ENCODE data around the gene SEPTIN2.
"Not testable (repeated sequence)": the region's sequence is repeated elsewhere in the genome, so short reads cannot be mapped to it uniquely, and the experiment has no call there.

SEPTIN2 gene

DNA sequence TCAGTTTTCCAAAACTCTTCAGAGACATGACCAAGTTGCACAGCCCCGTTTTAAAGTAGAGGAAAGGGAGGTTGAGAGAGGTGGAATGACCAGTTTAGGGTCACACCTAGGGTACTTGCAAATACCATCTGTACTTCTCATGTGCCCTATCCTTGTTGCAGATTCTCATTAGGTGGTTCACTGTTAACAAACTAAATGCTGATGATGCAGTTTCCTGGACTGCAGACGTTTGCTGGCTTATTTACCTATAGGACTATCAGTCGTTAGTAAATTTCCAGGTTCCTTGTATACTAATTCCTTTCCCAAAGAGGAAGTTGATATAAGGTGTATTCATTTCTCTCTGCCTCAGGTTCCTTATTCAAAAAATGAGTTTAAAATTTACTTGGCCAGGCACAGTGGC is 41.8 kb downstream of the SEPTIN2 start:
- Histone ChIP-seq H3K9me3 (ENCODE audit: control insufficient read depth in 1 of 2, low read length in 2 of 2) (no peaks in the 10 kb centered on the region), H3K4me1 (ENCODE audit: control insufficient read depth in 1 of 2, insufficient read depth in 2 of 2, low read length in 2 of 2) (peaks cover 35 to 43% of the 10 kb centered on the region in 2 donors), H3K27me3 (ENCODE audit: control insufficient read depth in 1 of 2, insufficient read depth in 2 of 2, low read length in 2 of 2) (no peaks in the 10 kb centered on the region), H3K4me3 (ENCODE audit: low read depth in 1 of 2, low read length in 2 of 2) (peak overlapping the region; percentile 75 to 76), H3K36me3 (ENCODE audit: control insufficient read depth in 1 of 2, insufficient read depth in 2 of 2, low read length in 2 of 2) (peaks cover 0 to 11% of the 10 kb centered on the region in 2 donors), H3K27ac (ENCODE audit: low read depth, low read length) (no peak overlapping the region), H3K9ac (ENCODE audit: low read depth in 1 of 2, low read length in 2 of 2) (peak overlapping the region; percentile 84 to 87)

DNA sequence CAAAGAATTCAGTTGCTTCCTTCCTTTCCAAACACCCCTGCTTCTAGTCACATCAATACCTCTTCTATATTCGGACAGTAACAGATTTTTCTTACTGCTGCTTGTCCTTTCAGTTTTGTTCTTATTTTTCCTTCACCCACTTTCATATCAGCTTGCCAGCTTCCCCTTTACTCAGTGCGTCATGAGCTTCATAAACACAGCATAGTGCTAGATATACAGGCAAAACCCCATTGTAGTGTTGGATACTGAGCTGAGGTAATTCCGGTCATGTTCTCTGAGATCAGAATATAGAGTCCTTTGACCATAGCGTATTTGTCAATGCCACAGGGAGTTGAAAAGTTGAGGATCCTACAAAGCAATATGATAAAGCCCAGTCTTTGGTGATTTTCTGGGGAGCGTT is 42.7 kb downstream of the SEPTIN2 start:
- H3K9ac ChIP-seq (ENCODE audit: low read depth in 1 of 2, low read length in 2 of 2), result peak overlapping the region; percentile 0 to 41
- peak overlapping the region; percentile 12 for H3K27ac ChIP-seq (ENCODE audit: low read depth, low read length)
- H3K27me3 ChIP-seq (ENCODE audit: control insufficient read depth in 1 of 2, insufficient read depth in 2 of 2, low read length in 2 of 2), result no peaks in the 10 kb centered on the region
- H3K36me3 ChIP-seq (ENCODE audit: control insufficient read depth in 1 of 2, insufficient read depth in 2 of 2, low read length in 2 of 2), result peaks cover 0 to 2% of the 10 kb centered on the region in 2 donors
- peak overlapping the region in 1 of 2 donors; percentile 38 for H3K4me3 ChIP-seq (ENCODE audit: low read depth in 1 of 2, low read length in 2 of 2)
- peaks cover 41 to 52% of the 10 kb centered on the region in 2 donors for H3K4me1 ChIP-seq (ENCODE audit: control insufficient read depth in 1 of 2, insufficient read depth in 2 of 2, low read length in 2 of 2)
- H3K9me3 ChIP-seq (ENCODE audit: control insufficient read depth in 1 of 2, low read length in 2 of 2), result no peaks in the 10 kb centered on the region

DNA sequence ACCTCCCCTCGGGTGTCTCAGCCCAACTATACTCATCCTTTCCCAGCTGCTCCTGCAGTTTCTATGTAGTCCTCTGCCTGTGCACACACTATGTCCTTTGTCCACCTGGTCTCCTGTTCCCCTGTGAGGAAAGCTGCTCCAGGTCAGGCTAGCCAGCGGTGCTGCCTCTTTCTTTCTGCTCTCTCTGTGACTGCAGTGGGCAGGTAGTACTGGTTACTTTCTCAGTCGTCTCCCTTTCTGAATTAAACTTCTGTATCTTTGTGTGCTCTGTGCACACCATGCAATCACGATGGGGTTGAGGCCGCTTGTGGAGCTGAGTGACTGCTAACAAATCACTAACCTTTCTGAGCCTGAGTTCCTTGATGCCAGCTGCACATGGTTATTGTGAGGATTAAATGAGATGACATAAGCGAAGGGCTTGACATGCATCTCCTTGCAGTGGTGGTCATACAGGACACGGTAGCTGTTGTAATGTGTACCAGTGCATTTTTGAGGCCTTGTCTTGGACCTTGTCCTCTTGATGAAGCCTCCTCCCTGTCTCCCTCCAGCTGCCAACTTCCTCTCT is 43.8 kb downstream of the SEPTIN2 start:
- H3K27me3 ChIP-seq (ENCODE audit: control insufficient read depth in 1 of 2, insufficient read depth in 2 of 2, low read length in 2 of 2), result no peaks in the 10 kb centered on the region
- H3K27ac ChIP-seq (ENCODE audit: low read depth, low read length), result no peak overlapping the region
- peak overlapping the region; percentile 30 to 38 for H3K4me3 ChIP-seq (ENCODE audit: low read depth in 1 of 2, low read length in 2 of 2)
- no peaks in the 10 kb centered on the region for H3K9me3 ChIP-seq (ENCODE audit: control insufficient read depth in 1 of 2, low read length in 2 of 2)
- H3K4me1 ChIP-seq (ENCODE audit: control insufficient read depth in 1 of 2, insufficient read depth in 2 of 2, low read length in 2 of 2), result peaks cover 44 to 52% of the 10 kb centered on the region in 2 donors
- H3K9ac ChIP-seq (ENCODE audit: low read depth in 1 of 2, low read length in 2 of 2), result peak overlapping the region; percentile 26 to 40
- no peaks in the 10 kb centered on the region for H3K36me3 ChIP-seq (ENCODE audit: control insufficient read depth in 1 of 2, insufficient read depth in 2 of 2, low read length in 2 of 2)

DNA sequence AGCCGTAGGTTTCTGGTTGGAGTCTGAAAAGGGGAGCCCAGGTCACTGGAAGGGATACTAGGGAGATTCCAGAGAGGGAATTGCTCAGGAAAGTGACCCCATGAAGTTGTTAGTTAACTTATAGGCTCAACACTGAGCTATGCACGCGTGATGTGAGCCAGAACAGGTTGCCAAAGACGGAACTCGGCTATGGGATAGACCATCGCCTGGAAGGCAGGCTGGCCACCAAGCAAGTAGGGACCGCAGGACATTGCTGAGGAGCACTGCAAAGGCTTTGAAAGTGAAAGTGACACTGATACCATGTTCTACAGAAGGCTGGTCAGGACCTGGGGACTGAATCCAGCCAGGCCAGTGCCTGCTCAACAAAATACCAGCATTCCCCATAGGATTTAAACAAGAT is 47.7 kb downstream of the SEPTIN2 start:
- peak overlapping the region; percentile 10 to 43 for H3K4me3 ChIP-seq (ENCODE audit: low read depth in 1 of 2, low read length in 2 of 2)
- peaks cover 40 to 63% of the 10 kb centered on the region in 2 donors for H3K4me1 ChIP-seq (ENCODE audit: control insufficient read depth in 1 of 2, insufficient read depth in 2 of 2, low read length in 2 of 2)
- H3K36me3 ChIP-seq (ENCODE audit: control insufficient read depth in 1 of 2, insufficient read depth in 2 of 2, low read length in 2 of 2), result no peaks in the 10 kb centered on the region
- H3K27ac ChIP-seq (ENCODE audit: low read depth, low read length), result peak overlapping the region; percentile 34
- no peaks in the 10 kb centered on the region for H3K9me3 ChIP-seq (ENCODE audit: control insufficient read depth in 1 of 2, low read length in 2 of 2)
- H3K9ac ChIP-seq (ENCODE audit: low read depth in 1 of 2, low read length in 2 of 2), result peak overlapping the region; percentile 1 to 12
- no peaks in the 10 kb centered on the region for H3K27me3 ChIP-seq (ENCODE audit: control insufficient read depth in 1 of 2, insufficient read depth in 2 of 2, low read length in 2 of 2)

DNA sequence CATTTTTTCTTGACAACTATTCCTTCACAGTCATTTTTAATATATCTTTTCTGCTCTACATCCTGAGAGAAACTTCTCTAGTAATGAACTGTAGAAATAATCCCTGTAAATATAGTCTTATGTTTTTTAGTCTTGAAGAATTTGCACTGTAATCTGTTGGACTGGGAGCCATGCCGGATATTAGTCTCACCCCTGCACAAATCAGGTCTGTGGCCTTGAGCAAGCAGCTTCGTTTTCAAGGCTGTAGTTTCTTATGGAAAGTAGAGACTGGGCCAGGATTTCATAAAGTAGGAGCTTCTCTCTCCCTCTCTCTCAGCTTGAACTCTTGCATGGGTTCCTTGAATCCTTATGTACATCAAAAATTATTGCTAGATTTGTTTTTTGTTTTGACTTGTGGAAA is 49.1 kb downstream of the SEPTIN2 start:
- Histone ChIP-seq H3K9me3 (ENCODE audit: control insufficient read depth in 1 of 2, low read length in 2 of 2) (no peaks in the 10 kb centered on the region), H3K27ac (ENCODE audit: low read depth, low read length) (no peak overlapping the region), H3K4me1 (ENCODE audit: control insufficient read depth in 1 of 2, insufficient read depth in 2 of 2, low read length in 2 of 2) (peaks cover 36 to 58% of the 10 kb centered on the region in 2 donors), H3K36me3 (ENCODE audit: control insufficient read depth in 1 of 2, insufficient read depth in 2 of 2, low read length in 2 of 2) (no peaks in the 10 kb centered on the region), H3K9ac (ENCODE audit: low read depth in 1 of 2, low read length in 2 of 2) (no peak overlapping the region), H3K27me3 (ENCODE audit: control insufficient read depth in 1 of 2, insufficient read depth in 2 of 2, low read length in 2 of 2) (no peaks in the 10 kb centered on the region), H3K4me3 (ENCODE audit: low read depth in 1 of 2, low read length in 2 of 2) (no peak overlapping the region)

DNA sequence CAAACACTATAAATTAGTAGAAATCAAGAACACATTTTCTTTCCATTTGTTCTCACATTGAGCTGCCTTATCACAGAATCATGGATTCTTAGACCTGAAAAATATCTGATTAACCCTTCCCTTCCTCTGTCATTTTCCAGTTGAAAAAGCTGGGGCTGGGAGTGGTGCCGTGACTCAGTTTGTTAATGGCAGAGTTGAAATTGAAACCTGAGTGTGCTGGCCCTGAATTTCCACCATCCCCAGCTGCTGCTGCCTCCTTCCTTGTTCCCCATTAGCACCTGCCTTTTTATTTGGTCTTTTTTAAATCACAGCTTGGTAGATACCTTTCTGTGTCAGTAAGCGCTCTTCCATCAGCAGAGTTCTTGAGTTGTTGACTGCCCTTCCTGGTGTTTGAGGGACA is 51.0 kb downstream of the SEPTIN2 start:
- Histone ChIP-seq H3K9me3 (ENCODE audit: control insufficient read depth in 1 of 2, low read length in 2 of 2) (no peaks in the 10 kb centered on the region), H3K4me3 (ENCODE audit: low read depth in 1 of 2, low read length in 2 of 2) (no peak overlapping the region), H3K27ac (ENCODE audit: low read depth, low read length) (no peak overlapping the region), H3K27me3 (ENCODE audit: control insufficient read depth in 1 of 2, insufficient read depth in 2 of 2, low read length in 2 of 2) (no peaks in the 10 kb centered on the region), H3K36me3 (ENCODE audit: control insufficient read depth in 1 of 2, insufficient read depth in 2 of 2, low read length in 2 of 2) (no peaks in the 10 kb centered on the region), H3K9ac (ENCODE audit: low read depth in 1 of 2, low read length in 2 of 2) (no peak overlapping the region), H3K4me1 (ENCODE audit: control insufficient read depth in 1 of 2, insufficient read depth in 2 of 2, low read length in 2 of 2) (peaks cover 46 to 62% of the 10 kb centered on the region in 2 donors)

DNA sequence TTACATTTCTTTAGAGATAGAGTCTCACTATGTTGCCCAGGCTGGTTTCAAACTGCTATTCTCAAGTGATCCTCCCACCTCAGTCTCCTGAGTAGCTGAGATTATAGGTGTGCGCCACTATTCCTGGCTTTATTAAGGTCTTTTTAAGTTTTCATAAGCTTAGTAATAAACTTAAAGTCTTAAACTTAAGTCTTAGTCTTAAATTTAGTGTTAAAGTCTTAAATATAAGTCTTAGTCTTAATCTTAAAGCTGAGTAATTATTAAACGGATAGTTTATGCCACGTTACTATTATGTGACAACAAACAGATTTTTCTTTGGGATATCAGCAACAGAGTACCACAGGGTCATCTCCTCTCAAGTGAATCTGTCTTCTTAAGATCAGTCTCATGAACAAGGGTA is 52.9 kb downstream of the SEPTIN2 start:
- no peak overlapping the region for H3K27ac ChIP-seq (ENCODE audit: low read depth, low read length)
- H3K4me1 ChIP-seq (ENCODE audit: control insufficient read depth in 1 of 2, insufficient read depth in 2 of 2, low read length in 2 of 2), result peaks cover 54 to 69% of the 10 kb centered on the region in 2 donors

DNA sequence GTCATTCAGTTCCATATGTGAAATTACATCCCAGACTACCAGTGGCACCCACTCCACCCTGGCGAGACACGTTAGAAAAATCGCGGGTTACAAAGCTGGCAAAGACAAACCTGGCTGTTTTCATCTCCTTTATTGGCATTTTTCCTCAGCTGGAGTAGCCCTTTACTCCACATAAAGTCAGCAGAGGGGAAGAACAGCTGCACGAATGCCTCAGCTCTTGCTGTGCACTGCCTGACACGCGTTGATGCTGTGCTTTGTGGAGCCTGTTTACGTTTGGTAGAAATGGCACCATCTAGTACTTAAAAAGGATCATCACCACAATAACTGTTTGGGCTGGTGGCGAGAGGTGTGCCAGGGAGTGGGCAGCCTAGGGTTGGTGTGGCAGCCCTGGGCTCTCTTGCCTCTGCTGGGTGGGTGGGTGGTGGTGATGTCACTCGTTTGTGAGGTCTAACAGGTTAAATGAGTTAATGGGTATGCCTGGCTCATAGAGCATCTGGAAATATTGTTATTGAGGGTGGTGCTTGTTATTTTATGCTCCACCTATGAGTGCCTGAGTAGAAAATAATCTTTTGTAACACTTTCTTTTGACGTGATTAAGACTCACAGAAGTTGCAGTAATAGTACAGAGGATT is 56.8 kb downstream of the SEPTIN2 start:
- Histone ChIP-seq H3K4me1 (ENCODE audit: control insufficient read depth in 1 of 2, insufficient read depth in 2 of 2, low read length in 2 of 2) (peaks cover 61 to 64% of the 10 kb centered on the region in 2 donors), H3K9me3 (ENCODE audit: control insufficient read depth in 1 of 2, low read length in 2 of 2) (no peaks in the 10 kb centered on the region), H3K27me3 (ENCODE audit: control insufficient read depth in 1 of 2, insufficient read depth in 2 of 2, low read length in 2 of 2) (no peaks in the 10 kb centered on the region), H3K4me3 (ENCODE audit: low read depth in 1 of 2, low read length in 2 of 2) (no peak overlapping the region), H3K27ac (ENCODE audit: low read depth, low read length) (no peak overlapping the region), H3K36me3 (ENCODE audit: control insufficient read depth in 1 of 2, insufficient read depth in 2 of 2, low read length in 2 of 2) (peaks cover 0 to 12% of the 10 kb centered on the region in 2 donors), H3K9ac (ENCODE audit: low read depth in 1 of 2, low read length in 2 of 2) (peak overlapping the region; percentile 4 to 27)

More for the DNA sequence above, 52.9 kb downstream of the SEPTIN2 start:
- peaks cover 0 to 3% of the 10 kb centered on the region in 2 donors for H3K36me3 ChIP-seq (ENCODE audit: control insufficient read depth in 1 of 2, insufficient read depth in 2 of 2, low read length in 2 of 2)
- no peaks in the 10 kb centered on the region for H3K9me3 ChIP-seq (ENCODE audit: control insufficient read depth in 1 of 2, low read length in 2 of 2)
- no peak overlapping the region for H3K4me3 ChIP-seq (ENCODE audit: low read depth in 1 of 2, low read length in 2 of 2)
- no peak overlapping the region for H3K9ac ChIP-seq (ENCODE audit: low read depth in 1 of 2, low read length in 2 of 2)
- no peaks in the 10 kb centered on the region for H3K27me3 ChIP-seq (ENCODE audit: control insufficient read depth in 1 of 2, insufficient read depth in 2 of 2, low read length in 2 of 2)

DNA sequence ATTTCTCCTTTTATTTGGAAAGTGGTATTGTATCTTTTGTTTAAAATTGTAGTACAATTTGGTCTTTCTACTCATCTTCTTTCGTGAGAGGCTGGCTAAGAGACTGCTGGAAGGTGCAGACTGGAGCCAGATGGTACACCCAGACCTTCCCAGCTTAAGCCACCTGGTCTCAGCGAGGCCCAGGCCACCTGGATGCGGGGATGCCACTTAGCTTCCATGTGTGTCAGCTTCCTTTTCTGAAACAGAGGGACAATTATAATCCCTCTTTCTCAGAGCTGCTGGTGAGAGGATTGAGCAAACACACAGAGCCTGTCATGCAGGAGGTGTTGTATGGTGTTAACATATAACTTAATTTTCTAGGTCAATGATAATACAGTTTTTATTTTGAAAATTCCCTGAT is 57.7 kb downstream of the SEPTIN2 start:
- H3K36me3 ChIP-seq (ENCODE audit: control insufficient read depth in 1 of 2, insufficient read depth in 2 of 2, low read length in 2 of 2), result peaks cover 0 to 12% of the 10 kb centered on the region in 2 donors
- H3K4me1 ChIP-seq (ENCODE audit: control insufficient read depth in 1 of 2, insufficient read depth in 2 of 2, low read length in 2 of 2), result peaks cover 61 to 64% of the 10 kb centered on the region in 2 donors
- no peaks in the 10 kb centered on the region for H3K9me3 ChIP-seq (ENCODE audit: control insufficient read depth in 1 of 2, low read length in 2 of 2)
- peak overlapping the region in 1 of 2 donors; percentile 25 for H3K4me3 ChIP-seq (ENCODE audit: low read depth in 1 of 2, low read length in 2 of 2)
- H3K27me3 ChIP-seq (ENCODE audit: control insufficient read depth in 1 of 2, insufficient read depth in 2 of 2, low read length in 2 of 2), result no peaks in the 10 kb centered on the region
- H3K27ac ChIP-seq (ENCODE audit: low read depth, low read length), result no peak overlapping the region
- peak overlapping the region in 1 of 2 donors; percentile 28 for H3K9ac ChIP-seq (ENCODE audit: low read depth in 1 of 2, low read length in 2 of 2)

DNA sequence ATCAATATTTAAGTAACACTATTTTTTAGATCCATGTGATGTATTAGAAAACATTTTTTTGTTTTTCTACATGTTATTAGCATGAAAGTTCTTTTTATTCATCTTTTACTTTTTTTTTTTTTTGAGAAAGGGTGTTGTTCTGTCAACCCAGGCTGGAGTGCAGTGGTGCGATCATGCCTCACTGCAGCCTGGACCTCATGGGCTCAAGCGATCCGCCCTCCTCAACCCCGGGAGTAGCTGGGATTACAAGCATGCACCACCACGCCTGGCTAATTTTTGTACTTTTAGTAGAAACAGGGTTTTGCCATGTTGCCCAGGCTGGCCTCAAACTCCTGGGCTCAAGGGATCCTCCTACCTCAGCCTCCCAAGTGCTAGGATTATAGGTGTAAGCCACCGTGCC is 58.2 kb downstream of the SEPTIN2 start:
- H3K36me3 ChIP-seq (ENCODE audit: control insufficient read depth in 1 of 2, insufficient read depth in 2 of 2, low read length in 2 of 2), result peaks cover 0 to 12% of the 10 kb centered on the region in 2 donors
- not testable (repeated sequence) for H3K9ac ChIP-seq (ENCODE audit: low read depth in 1 of 2, low read length in 2 of 2); H3K27ac ChIP-seq (ENCODE audit: low read depth, low read length); H3K9me3 ChIP-seq (ENCODE audit: control insufficient read depth in 1 of 2, low read length in 2 of 2); H3K27me3 ChIP-seq (ENCODE audit: control insufficient read depth in 1 of 2, insufficient read depth in 2 of 2, low read length in 2 of 2); H3K4me3 ChIP-seq (ENCODE audit: low read depth in 1 of 2, low read length in 2 of 2)
- peaks cover 60 to 66% of the 10 kb centered on the region in 2 donors for H3K4me1 ChIP-seq (ENCODE audit: control insufficient read depth in 1 of 2, insufficient read depth in 2 of 2, low read length in 2 of 2)
